HEK293T (cell line): ENCODE measurements around the gene SMIM1.
"Not testable (repeated sequence)": the region's sequence is repeated elsewhere in the genome, so short reads cannot be mapped to it uniquely, and the experiment has no call there.

ENCODE experiments used
- CTCF ChIA-PET: fragments of 350-600 bp; formaldehyde crosslinking; extraction: SDS; loops from one replicate; lab custom pipeline; 2021; ENCODE audit warnings: antibody characterized with exemption, inconsistent platforms; lab: Yijun Ruan, JAX
- POLR2A ChIA-PET: fragments of 350-600 bp; formaldehyde crosslinking; extraction: SDS; loops from one replicate; lab custom pipeline; 2020; ENCODE audit warnings: antibody characterized with exemption, inconsistent platforms; lab: Yijun Ruan, JAX
- DNase-seq: peaks from one replicate; pipeline ENCODE4 v3.0.0; 2012; ENCODE audit warnings: mixed read lengths; ENCODE audit errors: extremely low spot score
- ARNT ChIP-seq: fragments of 450-650 bp; IDR thresholded peaks from 2 replicates; pipeline ENCODE4 v1.6.1; 2017; ENCODE audit warnings: mild to moderate bottlenecking
- BHLHE40 ChIP-seq: fragments of 450-650 bp; IDR thresholded peaks from 2 replicates; pipeline ENCODE4 v1.6.1; 2016; ENCODE audit warnings: mild to moderate bottlenecking, moderate library complexity, borderline replicate concordance
- CTBP1 ChIP-seq: fragments of 450-650 bp; IDR thresholded peaks from 2 replicates; pipeline ENCODE4 v1.6.1; 2016; ENCODE audit warnings: borderline replicate concordance
- ELF4 ChIP-seq: fragments of 450-650 bp; IDR thresholded peaks from 2 replicates; pipeline ENCODE4 v1.6.1; 2017; ENCODE audit warnings: antibody characterized with exemption
- FOXA1 ChIP-seq: fragments of 450-650 bp; IDR thresholded peaks from 2 replicates; pipeline ENCODE4 v1.6.1; 2016; ENCODE audit warnings: mild to moderate bottlenecking
- FOXK2 ChIP-seq: fragments of 450-650 bp; IDR thresholded peaks from 2 replicates; pipeline ENCODE4 v1.6.1; 2016; ENCODE audit warnings: mild to moderate bottlenecking
- FOXM1 ChIP-seq: fragments of 450-650 bp; IDR thresholded peaks from 2 replicates; pipeline ENCODE4 v1.6.1; 2017; ENCODE audit warnings: mild to moderate bottlenecking, borderline replicate concordance
- HDGF ChIP-seq: fragments of 450-650 bp; IDR thresholded peaks from 2 replicates; pipeline ENCODE4 v1.6.1; 2017; ENCODE audit warnings: antibody characterized with exemption, borderline replicate concordance
- L3MBTL2 ChIP-seq: fragments of 450-650 bp; conservative IDR thresholded peaks from 2 replicates; pipeline ENCODE4 v1.6.1; 2016; ENCODE audit warnings: mild to moderate bottlenecking
- LEF1 ChIP-seq: fragments of 450-650 bp; IDR thresholded peaks from 2 replicates; pipeline ENCODE4 v1.6.1; 2017; ENCODE audit warnings: mild to moderate bottlenecking, borderline replicate concordance
- NFRKB ChIP-seq: fragments of 450-650 bp; IDR thresholded peaks from 2 replicates; pipeline ENCODE4 v1.6.1; 2016; ENCODE audit warnings: mild to moderate bottlenecking, moderate library complexity
- SP1 ChIP-seq: fragments of 450-650 bp; IDR thresholded peaks from 2 replicates; pipeline ENCODE4 v1.6.1; 2017
- SUZ12 ChIP-seq: fragments of 450-650 bp; IDR thresholded peaks from 2 replicates; pipeline ENCODE4 v1.6.1; 2016; ENCODE audit warnings: mild to moderate bottlenecking
- TARDBP ChIP-seq: fragments of 450-650 bp; IDR thresholded peaks from 2 replicates; pipeline ENCODE4 v1.6.1; 2016
- ZNF384 ChIP-seq: fragments of 450-650 bp; IDR thresholded peaks from 2 replicates; pipeline ENCODE4 v1.6.1; 2016
- TF ChIP-seq, protein P1 (sequence below): fragments of 450-650 bp; IDR thresholded peaks from 2 replicates; pipeline ENCODE4 v1.6.1; 2016

The SMIM1 gene

DNA sequence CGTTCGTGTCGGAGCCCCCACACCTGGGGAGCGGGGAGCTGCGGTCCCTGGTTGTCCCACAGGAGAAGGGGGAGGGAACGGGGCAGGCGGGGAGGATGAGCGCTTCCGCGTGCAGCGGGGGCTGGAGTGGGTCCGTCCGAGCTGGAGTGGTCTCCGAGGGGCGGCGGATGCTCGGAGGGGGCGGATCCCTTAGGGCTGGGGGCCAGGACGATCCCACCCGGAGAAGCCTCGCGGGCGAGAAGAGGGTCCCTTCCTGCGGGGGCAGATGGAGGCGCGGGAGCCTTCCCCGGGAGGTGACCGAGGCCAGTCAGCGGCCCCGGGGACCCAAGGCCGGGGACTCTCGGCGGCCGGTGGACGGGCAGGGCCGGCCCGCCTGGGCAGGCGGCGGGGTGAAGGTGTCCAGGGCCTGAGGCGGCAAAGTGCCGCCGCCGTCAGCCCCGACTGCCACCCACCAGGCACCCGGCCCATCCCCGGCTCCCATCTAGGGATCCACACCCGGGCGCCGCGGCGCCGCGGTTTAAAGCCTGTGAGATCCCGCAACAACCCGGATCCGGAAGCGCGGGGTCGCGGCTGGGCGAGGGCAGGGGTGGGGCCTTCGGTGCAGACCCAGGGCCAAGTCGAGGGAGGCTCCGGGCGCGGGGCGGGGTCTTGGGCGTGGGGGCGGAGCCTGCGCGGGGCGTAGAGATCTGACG lies 25.6 kb upstream of the SMIM1 start:
- TF ChIP-seq LEF1 (no peak), TARDBP (no peak), L3MBTL2 (0 out of 2 replicates have a peak, but pooled peaks have one; percentile 6), CTBP1 (no peak)
- DNase-seq, result peak; percentile 96
- CTCF ChIA-PET, result no interaction called here
- POLR2A ChIA-PET, result no interaction called here

DNA sequence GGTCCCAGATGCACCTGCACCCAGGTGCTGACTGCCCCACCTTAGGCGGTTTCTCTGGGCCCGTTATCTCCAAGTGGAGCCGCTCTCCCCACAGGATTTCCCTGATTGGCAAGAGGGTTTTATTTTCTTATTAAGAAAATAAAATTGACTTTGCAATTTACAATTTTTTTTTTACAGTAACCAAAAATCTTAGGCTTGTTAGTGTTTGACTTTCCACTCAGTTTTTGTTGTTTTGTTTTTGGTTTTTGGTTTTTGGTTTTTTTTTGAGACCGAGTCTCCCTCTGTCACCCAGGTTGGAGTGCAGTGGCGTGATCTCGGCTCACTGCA lies 25.1 kb upstream of the SMIM1 start:
- no peak for TF ChIP-seq HDGF
- TF ChIP-seq ELF4, result no peak
- no peak for TF ChIP-seq FOXK2
- TF ChIP-seq NFRKB, result no peak
- TF ChIP-seq L3MBTL2, result no peak
- TF ChIP-seq, protein P1, sequence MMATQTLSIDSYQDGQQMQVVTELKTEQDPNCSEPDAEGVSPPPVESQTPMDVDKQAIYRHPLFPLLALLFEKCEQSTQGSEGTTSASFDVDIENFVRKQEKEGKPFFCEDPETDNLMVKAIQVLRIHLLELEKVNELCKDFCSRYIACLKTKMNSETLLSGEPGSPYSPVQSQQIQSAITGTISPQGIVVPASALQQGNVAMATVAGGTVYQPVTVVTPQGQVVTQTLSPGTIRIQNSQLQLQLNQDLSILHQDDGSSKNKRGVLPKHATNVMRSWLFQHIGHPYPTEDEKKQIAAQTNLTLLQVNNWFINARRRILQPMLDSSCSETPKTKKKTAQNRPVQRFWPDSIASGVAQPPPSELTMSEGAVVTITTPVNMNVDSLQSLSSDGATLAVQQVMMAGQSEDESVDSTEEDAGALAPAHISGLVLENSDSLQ, result no peak
- TF ChIP-seq SUZ12, result no peak
- TF ChIP-seq TARDBP, result no peak
- TF ChIP-seq ZNF384, result no peak
- TF ChIP-seq FOXM1, result no peak
- TF ChIP-seq CTBP1, result no peak
- TF ChIP-seq ARNT, result no peak
- TF ChIP-seq SP1, result no peak
- no peak for TF ChIP-seq BHLHE40
- TF ChIP-seq LEF1, result no peak
- TF ChIP-seq FOXA1, result no peak
- ChIA-PET CTCF (no interaction called here), POLR2A (no interaction called here)
- DNase-seq, result no peak

DNA sequence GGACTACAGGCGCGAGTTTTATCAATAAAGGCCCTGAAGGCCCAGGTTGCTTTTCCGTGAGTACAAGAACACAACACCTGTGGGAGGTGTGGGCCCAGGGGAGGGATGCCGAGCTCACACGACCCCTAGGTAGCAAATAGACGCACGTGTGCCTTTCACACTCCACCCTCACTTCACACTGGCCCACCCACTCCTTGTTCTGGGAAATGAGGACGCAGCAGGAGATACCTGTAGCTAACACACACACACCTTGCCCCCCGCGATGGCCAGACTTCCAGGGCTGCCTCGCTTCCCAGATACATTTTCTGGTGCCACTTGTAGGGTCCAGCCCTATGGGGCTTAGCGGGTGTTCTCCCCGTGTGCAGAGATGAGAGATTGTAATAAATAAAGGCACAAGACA lies 24.6 kb upstream of the SMIM1 start:
- TF ChIP-seq ARNT, result no peak
- TF ChIP-seq ELF4, result no peak
- no peak for TF ChIP-seq FOXM1
- no peak for TF ChIP-seq BHLHE40
- no peak for DNase-seq
- ChIA-PET CTCF (no interaction called here), POLR2A (no interaction called here)

DNA sequence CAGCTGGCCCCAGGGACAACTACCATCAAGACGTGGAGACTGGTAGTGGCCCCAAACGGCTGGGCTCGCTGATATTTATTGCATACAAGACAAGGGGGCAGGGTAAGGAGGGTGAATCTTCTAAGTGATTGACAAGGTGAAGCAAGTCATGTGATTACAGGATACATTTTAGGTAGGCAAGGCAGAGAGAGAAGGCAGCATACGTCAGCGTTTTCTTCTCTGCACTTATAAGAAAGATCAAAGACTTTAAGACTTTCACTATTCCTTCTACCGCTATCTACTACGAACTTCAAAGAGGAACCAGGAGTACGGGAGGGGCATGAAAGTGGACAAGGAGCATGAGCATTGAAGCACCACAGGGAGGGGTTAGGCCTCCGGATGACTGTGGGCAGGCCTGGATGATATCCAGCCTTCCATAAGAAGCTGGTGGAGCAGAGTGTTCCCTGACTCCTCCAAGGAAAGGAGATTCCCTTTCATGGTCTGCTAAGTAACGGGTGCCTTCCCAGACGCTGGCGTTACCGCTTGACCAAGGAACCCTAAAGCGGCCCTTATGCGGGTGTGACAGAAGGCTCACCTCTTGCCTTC lies 24.1 kb upstream of the SMIM1 start:
- DNase-seq, POLR2A ChIA-PET, CTCF ChIA-PET: not testable (repeated sequence)

DNA sequence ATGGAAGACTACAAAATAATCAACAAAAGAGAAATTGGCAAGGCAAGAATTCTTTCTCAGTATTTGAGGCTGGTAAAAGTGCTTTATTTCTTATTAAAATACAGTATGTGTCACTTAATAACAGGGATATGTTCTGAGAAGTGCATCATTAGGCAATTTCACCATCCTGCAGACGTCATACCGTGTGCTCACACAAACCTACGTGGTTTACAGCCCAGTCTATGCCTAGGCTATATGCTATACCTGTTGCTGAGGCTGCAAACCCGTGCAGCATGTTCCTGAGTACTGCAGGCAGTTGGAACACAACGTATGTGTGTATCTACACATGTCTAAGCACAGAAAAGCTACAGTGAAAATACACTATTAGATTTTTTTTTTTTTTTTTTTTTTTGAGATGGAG lies 23.0 kb upstream of the SMIM1 start:
- no peak for DNase-seq
- POLR2A ChIA-PET, result no interaction called here
- TF ChIP-seq FOXA1, result no peak
- no peak for TF ChIP-seq TARDBP
- TF ChIP-seq CTBP1, result no peak
- no peak for TF ChIP-seq FOXK2
- no peak for TF ChIP-seq SP1
- CTCF ChIA-PET, result no interaction called here

DNA sequence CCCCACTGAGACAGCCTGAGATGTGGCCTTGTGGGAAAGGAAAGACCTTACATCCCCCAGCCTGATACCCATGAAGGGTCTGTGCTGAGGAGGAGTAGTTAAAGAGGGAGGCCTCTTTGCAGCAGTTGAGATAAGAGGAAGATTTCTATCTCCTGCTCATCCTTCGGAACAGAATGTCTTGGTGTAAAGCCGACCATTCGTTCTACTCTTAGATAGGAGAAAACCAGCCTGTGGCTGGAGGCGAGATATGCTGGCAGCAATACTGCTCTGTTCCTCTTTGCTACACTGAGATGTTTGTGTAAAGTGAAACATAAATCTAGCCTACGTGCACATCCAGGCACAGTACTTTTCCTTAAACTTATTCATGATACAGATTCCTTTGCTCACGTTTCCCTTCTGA lies 21.8 kb upstream of the SMIM1 start:
- no peak for DNase-seq
- TF ChIP-seq FOXM1, result no peak
- TF ChIP-seq ZNF384, result no peak
- TF ChIP-seq, protein P1, result no peak
- TF ChIP-seq CTBP1, result no peak
- TF ChIP-seq ELF4, result no peak
- no peak for TF ChIP-seq FOXA1
- TF ChIP-seq SUZ12, result no peak
- no peak for TF ChIP-seq NFRKB
- no peak for TF ChIP-seq TARDBP
- no peak for TF ChIP-seq FOXK2
- no peak for TF ChIP-seq ARNT
- no peak for TF ChIP-seq BHLHE40
- CTCF ChIA-PET, result no interaction called here
- POLR2A ChIA-PET, result no interaction called here

DNA sequence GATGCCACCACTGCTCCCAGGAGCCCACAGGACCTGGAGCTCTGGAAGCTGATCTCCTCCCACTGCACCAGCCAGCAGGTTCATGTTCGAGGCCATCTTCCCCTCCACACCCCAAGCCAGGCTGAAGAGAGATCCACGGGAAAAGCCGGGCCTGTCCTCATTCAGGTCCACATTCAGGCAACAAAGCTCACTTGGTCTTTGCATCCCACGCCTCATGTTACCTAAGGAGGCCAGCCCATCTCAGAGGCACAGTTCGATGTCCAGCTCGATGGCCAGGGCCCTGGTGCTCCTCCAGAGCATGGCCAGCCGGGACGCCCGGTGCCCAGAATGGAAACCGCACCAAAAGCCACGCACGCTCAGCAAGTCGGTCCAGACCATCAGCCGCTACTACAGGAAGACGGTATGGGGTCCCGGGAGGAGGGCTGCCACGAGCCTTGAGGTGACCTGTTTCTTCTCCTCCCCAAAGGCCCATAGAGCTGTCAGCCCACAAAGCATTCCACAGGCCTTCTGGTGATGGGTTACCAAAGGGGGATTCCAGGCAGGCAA lies 20.1 kb upstream of the SMIM1 start, which contains the start of gene CCDC27:
CCDC27 (plus strand) TSS at position 51 of the 546 bp plus-strand sequence; CDS start at position 83, 32 bp downstream.
- TF ChIP-seq FOXK2 (no peak), HDGF (no peak), LEF1 (no peak), ZNF384 (no peak), CTBP1 (no peak), SP1 (no peak), ELF4 (no peak), FOXA1 (no peak)
- TF ChIP-seq, protein P1, result no peak
- CTCF ChIA-PET, result no interaction called here
- no peak for DNase-seq
- POLR2A ChIA-PET, result no interaction called here
